NCI-H345 (cell line): ENCODE results near the gene APOC1.
"Not testable (repeated sequence)": the region's sequence is repeated elsewhere in the genome, so short reads cannot be mapped to it uniquely, and the experiment has no call there.

Source experiments
- DNase-seq: peaks from one replicate; lab custom pipeline; 2025; lab: John Stamatoyannopoulos, UW

Gene APOC1

GRCh38 chr19:44914433-44915206 lies at the start of gene APOC1:
Gene APOC1, plus strand, starts transcription at chr19:44914608. Its CDS starts 284 bp downstream, at chr19:44914892.
- DNase-seq: peak; percentile 83

- no peak for DNase-seq
These were observed 49.1 kb upstream of the APOC1 start for GRCh38 chr19:44865196-44865767.

GRCh38 chr19:44866664-44867063 lies 47.7 kb upstream of the APOC1 start:
- DNase-seq: no peak

GRCh38 chr19:44867578-44867977 lies 46.8 kb upstream of the APOC1 start:
- no peak for DNase-seq

- DNase-seq: no peak
These were observed 44.5 kb upstream of the APOC1 start for GRCh38 chr19:44869733-44870470.

- DNase-seq: no peak
These were observed 42.6 kb upstream of the APOC1 start for GRCh38 chr19:44871809-44872208.

GRCh38 chr19:44872661-44873060 lies 41.7 kb upstream of the APOC1 start:
- DNase-seq: no peak

- no peak for DNase-seq
These were observed 40.1 kb upstream of the APOC1 start for GRCh38 chr19:44874317-44874716.

- DNase-seq: no peak
These were observed 38.5 kb upstream of the APOC1 start for GRCh38 chr19:44875666-44876451.

- no peak for DNase-seq
These were observed 37.4 kb upstream of the APOC1 start for GRCh38 chr19:44876930-44877535.

- no peak for DNase-seq
These were observed 36.1 kb upstream of the APOC1 start for GRCh38 chr19:44878120-44878865.

GRCh38 chr19:44879309-44880065 lies 34.9 kb upstream of the APOC1 start:
- DNase-seq: no peak

- DNase-seq: no peak
These were observed 32.3 kb upstream of the APOC1 start for GRCh38 chr19:44882063-44882462.

- DNase-seq: not testable (repeated sequence)
These were observed 31.6 kb upstream of the APOC1 start for GRCh38 chr19:44882619-44883397.

- no peak for DNase-seq
These were observed 30.5 kb upstream of the APOC1 start for GRCh38 chr19:44883922-44884321.

- no peak for DNase-seq
These were observed 29.8 kb upstream of the APOC1 start for GRCh38 chr19:44884566-44884965.

- DNase-seq: no peak
These were observed 28.3 kb upstream of the APOC1 start for GRCh38 chr19:44886141-44886540.

- no peak for DNase-seq
These were observed 26.8 kb upstream of the APOC1 start for GRCh38 chr19:44887648-44888047.

- DNase-seq: not testable (repeated sequence)
These were observed 26.1 kb upstream of the APOC1 start for GRCh38 chr19:44888335-44888734.
